Suprapubic skin (tissue), 4 donors: Measurements from ENCODE around the gene FKBP10. TPM values are rescaled to one million over a fixed set of nuclear protein-coding genes. Genes with fewer than 3 reads are reported as not detected.

Source experiments
- DNase-seq, 2 donors: peaks; one replicate each; pipeline ENCODE4 v3.0.0-alpha.2; 2019; ENCODE audit warnings: low spot score in 2 of 2
- H3K27ac ChIP-seq: fragments of 200-600 bp; sonication (generic); one replicate; pipeline ENCODE4 v1.5.1; 2019
- H3K27me3 ChIP-seq: fragments of 200-600 bp; sonication (generic); one replicate; pipeline ENCODE4 v1.5.1; 2019
- H3K36me3 ChIP-seq: fragments of 200-600 bp; sonication (generic); one replicate; pipeline ENCODE4 v1.5.1; 2019
- H3K4me1 ChIP-seq: fragments of 200-600 bp; sonication (generic); one replicate; pipeline ENCODE4 v1.5.1; 2019
- H3K4me3 ChIP-seq: fragments of 200-600 bp; sonication (generic); one replicate; pipeline ENCODE4 v1.5.1; 2019; ENCODE audit warnings: mild to moderate bottlenecking
- H3K9me3 ChIP-seq: fragments of 200-600 bp; sonication (generic); one replicate; pipeline ENCODE4 v1.5.1; 2019
- CTCF ChIP-seq, 2 donors: fragments of 200-600 bp in 1 of 2; fragments of 450-650 bp in 1 of 2; sonication (generic) in 1 of 2; IDR thresholded peaks; one replicate each; pipeline ENCODE4 v1.5.1; 2016 to 2019; ENCODE audit warnings: antibody characterized with exemption in 2 of 2, mild to moderate bottlenecking in 1 of 2, moderate library complexity in 1 of 2
- EP300 ChIP-seq: sonication (generic); formaldehyde crosslinking; IDR thresholded peaks from one replicate; pipeline ENCODE4 v1.6.1; 2017; ENCODE audit warnings: antibody characterized with exemption
- POLR2A ChIP-seq, 2 donors: fragments of 450-650 bp; IDR thresholded peaks; one replicate each; pipeline ENCODE4 v1.6.1; 2017; ENCODE audit warnings: antibody characterized with exemption in 2 of 2, mild to moderate bottlenecking in 2 of 2, moderate library complexity in 2 of 2
- POLR2AphosphoS5 ChIP-seq, 3 donors: sonication (generic); formaldehyde crosslinking; IDR thresholded peaks; one replicate each; pipeline ENCODE4 v1.6.1; 2017; ENCODE audit warnings: antibody characterized with exemption in 3 of 3
- WGBS: methylation state at CpG from one replicate; pipeline ENCODE4 v1.1.5; 2018; 5-methylcytosine and 5-hydroxymethylcytosine counted together
- total RNA-seq, 4 donors: library from RNA; depleted of rRNA; stranded (reverse); fragments of >200 nt; gene quantifications; one replicate each; pipeline ENCODE4 v1.1.0, GENCODE V29; 2016

FKBP10 gene
- total RNA-seq, 4 donors from 2014 or later = 11.7 to 14.8 (median 12.4) TPM

GRCh38 chr17:41821776-41822175, 9.0 kb downstream of the FKBP10 start:
- Histone ChIP-seq H3K4me3 (no peak overlapping the region), H3K27me3 (no peaks in the 10 kb centered on the region), H3K27ac (no peak overlapping the region), H3K36me3 (peaks cover 21% of the 10 kb centered on the region), H3K4me1 (no peaks in the 10 kb centered on the region), H3K9me3 (no peaks in the 10 kb centered on the region)
- WGBS = 89% methylated on average over 14 of the region's 14 CpGs
- DNase-seq = no peak
- no peak for TF ChIP-seq CTCF (IDR thresholded peaks at IDR 0.05)

- H3K27me3 ChIP-seq = no peaks in the 10 kb centered on the region
- H3K27ac ChIP-seq = no peak overlapping the region
- no peaks in the 10 kb centered on the region for H3K4me1 ChIP-seq
- no peak overlapping the region for H3K4me3 ChIP-seq
- peaks cover 28% of the 10 kb centered on the region for H3K36me3 ChIP-seq
- DNase-seq = no peak
- TF ChIP-seq POLR2AphosphoS5 (IDR thresholded peaks at IDR 0.05) (no peak), EP300 (no peak), POLR2A (IDR thresholded peaks at IDR 0.05) (no peak), CTCF (IDR thresholded peaks at IDR 0.05) (no peak)
- WGBS = 85% methylated on average over 12 of the region's 12 CpGs
- H3K9me3 ChIP-seq = no peaks in the 10 kb centered on the region
Measured at GRCh38 chr17:41822216-41823140, 9.7 kb downstream of the FKBP10 start.

- H3K36me3 ChIP-seq = peaks cover 35% of the 10 kb centered on the region
- TF ChIP-seq CTCF (IDR thresholded peaks at IDR 0.05) (no peak), EP300 (no peak), POLR2A (IDR thresholded peaks at IDR 0.05) (no peak), POLR2AphosphoS5 (IDR thresholded peaks at IDR 0.05) (no peak)
- H3K4me1 ChIP-seq = no peaks in the 10 kb centered on the region
- no peaks in the 10 kb centered on the region for H3K9me3 ChIP-seq
- 86% methylated on average over 1 of the region's 1 CpG for WGBS
- no peak overlapping the region for H3K27ac ChIP-seq
- DNase-seq = no peak
- no peak overlapping the region for H3K4me3 ChIP-seq
- no peaks in the 10 kb centered on the region for H3K27me3 ChIP-seq
Measured at GRCh38 chr17:41823141-41823524, 10.3 kb downstream of the FKBP10 start.

- no peak for TF ChIP-seq POLR2A (IDR thresholded peaks at IDR 0.05)
- TF ChIP-seq POLR2AphosphoS5 (IDR thresholded peaks at IDR 0.05) = no peak
- no peak for TF ChIP-seq CTCF (IDR thresholded peaks at IDR 0.05)
- TF ChIP-seq EP300 = no peak
- Histone ChIP-seq H3K4me1 (no peaks in the 10 kb centered on the region), H3K27me3 (no peaks in the 10 kb centered on the region), H3K36me3 (peaks cover 38% of the 10 kb centered on the region), H3K27ac (no peak overlapping the region), H3K4me3 (no peak overlapping the region), H3K9me3 (no peaks in the 10 kb centered on the region)
- 74% methylated on average over 7 of the region's 7 CpGs for WGBS
- no peak for DNase-seq
Measured at GRCh38 chr17:41823580-41823979, 10.8 kb downstream of the FKBP10 start.

GRCh38 chr17:41824086-41824485, 11.3 kb downstream of the FKBP10 start:
- Histone ChIP-seq H3K27ac (no peak overlapping the region), H3K9me3 (no peaks in the 10 kb centered on the region), H3K36me3 (peaks cover 43% of the 10 kb centered on the region), H3K4me3 (no peak overlapping the region), H3K27me3 (no peaks in the 10 kb centered on the region), H3K4me1 (no peaks in the 10 kb centered on the region)
- WGBS = 58% methylated on average over 4 of the region's 7 CpGs
- TF ChIP-seq EP300 = no peak
- no peak for TF ChIP-seq POLR2AphosphoS5 (IDR thresholded peaks at IDR 0.05)
- no peak for TF ChIP-seq CTCF (IDR thresholded peaks at IDR 0.05)
- TF ChIP-seq POLR2A (IDR thresholded peaks at IDR 0.05) = no peak
- no peak for DNase-seq
